ENCODE data around the gene JPH3.

GRCh38 chr16:87615621-87616041 is 13.3 kb downstream of the JPH3 start:
- no peak for TF ChIP-seq CTCF (IDR thresholded peaks at IDR 0.05 in 8 of 11, conservative IDR thresholded peaks at IDR 0.05 in 3 of 11)
- TF ChIP-seq POLR2AphosphoS5 (IDR thresholded peaks at IDR 0.05), result no peak
